ENCODE measurements around the gene BEAN1. TPM values are rescaled to one million over a fixed set of nuclear protein-coding genes. Genes with fewer than 3 reads are reported as not detected.
A peak's percentile ranks its signal among the peaks of the same experiment; 100 is the strongest.
"Not testable (repeated sequence)": the region's sequence is repeated elsewhere in the genome, so short reads cannot be mapped to it uniquely, and the experiment has no call there.

BEAN1 gene
- total RNA-seq, 1 donor from 2014 or later, result 3.8 TPM

- DNase-seq (ENCODE audit: low read depth), result no peak
Observed at GRCh38 chr16:66486199-66486772, 59.2 kb downstream of the BEAN1 start.

DNA sequence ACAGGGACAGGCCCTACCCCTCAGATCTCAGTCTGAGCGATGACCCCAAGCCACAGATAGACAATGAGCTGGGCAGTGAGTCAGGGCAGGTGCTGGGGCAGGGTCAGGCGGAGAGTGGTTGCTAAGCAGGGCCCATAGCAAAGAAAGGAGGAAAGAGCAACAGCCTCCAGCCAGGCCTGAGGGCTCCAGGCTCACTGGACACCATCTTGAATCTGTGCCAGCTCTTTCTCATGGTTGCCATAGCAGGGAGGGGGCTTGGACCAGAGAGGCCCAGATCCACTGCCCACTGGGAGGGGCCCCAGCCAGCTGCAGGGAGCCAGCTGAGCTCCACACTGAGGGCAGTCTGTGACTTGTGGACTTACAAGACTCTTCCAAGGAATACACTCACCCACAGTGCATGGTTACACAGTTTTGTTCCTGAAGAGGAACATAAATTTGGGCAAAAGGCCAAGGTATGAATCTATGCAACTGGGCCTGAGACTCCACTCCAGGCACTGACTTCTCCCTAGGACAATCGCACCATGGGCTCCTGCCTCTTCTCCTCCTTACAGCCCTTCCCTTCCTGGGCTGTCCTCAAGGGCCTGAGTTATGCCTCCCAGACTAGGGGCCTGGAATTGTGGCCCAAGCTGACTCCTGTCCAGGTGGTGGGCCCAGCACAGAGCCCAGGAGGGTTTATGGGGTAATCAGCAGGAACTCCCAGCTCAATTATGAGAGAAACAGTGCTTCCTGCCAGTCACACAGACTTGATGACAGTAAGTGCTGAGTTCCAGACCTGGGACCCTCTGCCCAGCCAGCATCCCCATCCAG lies 59.9 kb downstream of the BEAN1 start:
- peak; percentile 87 for DNase-seq (ENCODE audit: low read depth)

- no peak for DNase-seq (ENCODE audit: low read depth)
Observed at GRCh38 chr16:66487580-66488275, 60.6 kb downstream of the BEAN1 start.

- no peak for DNase-seq (ENCODE audit: low read depth)
Observed at GRCh38 chr16:66488505-66488904, 61.4 kb downstream of the BEAN1 start.

- no peak for DNase-seq (ENCODE audit: low read depth)
Observed at GRCh38 chr16:66489385-66489784, 62.3 kb downstream of the BEAN1 start.

DNA sequence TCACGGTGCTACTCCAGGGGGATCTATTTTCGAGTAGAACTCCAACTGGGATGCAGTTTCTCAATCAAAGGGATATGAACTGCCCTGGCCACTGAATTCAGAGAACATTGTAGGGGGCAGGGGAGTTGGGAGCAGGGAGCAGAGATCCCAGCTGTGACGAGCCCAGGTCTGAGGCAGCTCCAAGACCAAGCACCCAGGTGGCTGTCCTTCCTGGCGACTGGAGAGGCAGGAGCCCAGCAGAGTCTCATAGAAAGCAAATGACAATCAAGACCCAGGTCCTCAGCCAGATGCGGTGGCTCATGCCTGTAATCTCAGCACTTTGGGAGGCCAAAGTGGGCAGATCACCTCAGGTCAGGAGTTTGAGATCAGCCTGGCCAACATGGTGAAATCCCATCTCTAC lies 62.7 kb downstream of the BEAN1 start:
- DNase-seq (ENCODE audit: low read depth), result no peak

DNA sequence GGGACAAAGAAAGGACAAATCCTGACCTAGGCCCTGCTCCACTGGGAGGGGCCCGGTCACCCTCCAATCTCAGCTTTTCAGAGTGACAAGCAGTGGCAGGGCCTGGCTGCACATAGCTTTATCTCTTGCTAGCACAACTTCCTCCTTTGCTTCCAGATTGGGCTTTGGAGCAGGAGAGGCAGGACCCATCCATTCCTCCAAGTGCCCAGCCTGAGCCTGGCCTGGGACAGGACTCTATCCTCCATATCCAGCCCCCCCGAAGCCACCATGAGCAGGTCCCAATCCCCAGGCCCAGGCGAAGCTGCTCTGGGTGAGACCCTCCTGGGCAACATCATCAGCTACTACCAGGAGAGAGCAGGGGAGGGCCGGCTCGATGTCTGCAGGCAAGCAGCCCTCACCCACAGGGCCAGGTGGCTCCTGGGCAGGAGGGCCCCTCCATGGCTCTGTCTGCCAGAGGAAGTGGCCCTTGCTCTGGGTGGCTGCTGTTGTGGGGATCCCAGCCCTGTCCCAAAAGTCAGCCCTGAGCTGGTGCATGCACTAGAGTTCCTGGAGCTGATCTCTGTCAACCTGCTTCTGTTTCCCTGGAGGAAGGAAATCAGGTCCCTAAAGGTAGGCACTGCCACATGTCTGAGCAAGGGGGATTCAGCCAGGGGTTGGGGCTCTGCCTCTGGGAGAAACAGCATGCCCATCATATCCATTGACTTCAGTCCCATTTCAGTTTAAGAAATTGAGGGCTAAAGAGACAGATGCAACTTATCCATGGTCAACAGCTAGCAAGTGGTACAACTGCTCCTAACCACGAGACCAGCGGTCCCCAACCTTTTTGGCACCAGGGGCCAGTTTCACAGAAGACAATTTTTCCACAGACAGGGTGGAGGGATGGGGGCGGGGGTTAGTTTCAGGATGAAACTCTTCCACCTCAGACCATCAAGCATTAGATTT lies 64.0 kb downstream of the BEAN1 start:
- DNase-seq (ENCODE audit: low read depth), result no peak

GRCh38 chr16:66491716-66492064 lies 64.6 kb downstream of the BEAN1 start:
- no peak for DNase-seq (ENCODE audit: low read depth)

GRCh38 chr16:66493490-66494401 lies 66.7 kb downstream of the BEAN1 start:
- no peak for DNase-seq (ENCODE audit: low read depth)

DNA sequence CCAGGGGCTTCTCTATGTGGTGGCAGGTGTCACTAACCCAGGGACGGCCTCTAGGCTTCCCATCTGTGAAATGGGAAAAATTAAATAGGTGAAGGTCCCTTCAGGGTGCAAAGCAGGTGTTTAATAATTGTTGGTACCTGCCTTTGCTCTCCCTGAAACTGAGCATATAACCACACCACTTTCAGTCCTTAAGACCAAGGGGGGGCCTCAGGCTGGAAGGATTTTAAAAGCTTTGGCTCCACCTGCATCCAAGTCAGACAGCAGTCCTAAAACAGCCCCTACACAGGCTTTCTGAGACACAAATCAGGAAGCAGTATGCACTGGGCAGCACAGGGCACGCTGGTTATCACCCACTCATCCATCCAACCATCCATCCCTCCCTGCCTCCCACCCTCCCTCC lies 67.8 kb downstream of the BEAN1 start:
- DNase-seq (ENCODE audit: low read depth), result no peak

- DNase-seq (ENCODE audit: low read depth), result no peak
Observed at GRCh38 chr16:66495440-66495839, 68.3 kb downstream of the BEAN1 start.

- DNase-seq (ENCODE audit: low read depth), result not testable (repeated sequence)
Observed at GRCh38 chr16:66496226-66496625, 69.1 kb downstream of the BEAN1 start.

DNA sequence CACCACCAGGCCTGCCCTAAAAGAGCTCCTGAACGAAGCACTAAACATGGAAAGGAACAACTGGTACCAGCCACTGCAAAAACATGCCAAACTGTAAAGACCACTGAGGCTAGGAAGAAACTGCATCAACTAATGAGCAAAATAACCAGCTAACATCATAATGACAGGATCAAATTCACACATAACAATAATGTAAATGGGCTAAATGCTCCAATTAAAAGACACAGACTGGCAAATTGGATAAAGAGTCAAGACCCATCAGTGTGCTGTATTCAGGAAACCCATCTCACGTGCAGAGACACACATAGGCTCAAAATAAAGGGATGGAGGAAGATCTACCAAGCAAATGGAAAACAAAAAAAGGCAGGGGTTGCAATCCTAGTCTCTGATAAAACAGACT lies 70.8 kb downstream of the BEAN1 start:
- DNase-seq (ENCODE audit: low read depth), result not testable (repeated sequence)

- DNase-seq (ENCODE audit: low read depth), result not testable (repeated sequence)
Observed at GRCh38 chr16:66501563-66501962, 74.5 kb downstream of the BEAN1 start.

- DNase-seq (ENCODE audit: low read depth), result peak; percentile 81
Observed at GRCh38 chr16:66502020-66502913, 75.2 kb downstream of the BEAN1 start.

DNA sequence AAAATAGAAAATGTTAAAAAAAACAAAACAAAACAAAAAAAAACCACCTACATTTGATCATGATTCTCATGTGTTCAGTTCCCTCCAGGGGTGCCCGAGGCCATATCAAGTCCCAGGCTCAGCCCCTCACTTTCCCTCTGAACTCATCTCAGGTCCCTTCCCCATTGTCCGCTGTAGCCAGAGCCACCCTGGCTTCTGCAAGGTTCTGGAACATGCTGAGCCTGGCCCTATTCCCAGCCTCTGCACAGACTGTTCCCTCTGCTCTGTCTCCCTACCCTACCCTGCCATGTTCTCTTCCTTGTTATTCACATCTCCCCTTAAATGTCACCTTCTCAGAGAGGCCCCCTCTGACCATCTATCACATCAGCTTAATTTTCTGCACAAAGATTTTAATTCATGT lies 75.9 kb downstream of the BEAN1 start:
- DNase-seq (ENCODE audit: low read depth), result no peak

GRCh38 chr16:66503612-66504011 lies 76.5 kb downstream of the BEAN1 start:
- DNase-seq (ENCODE audit: low read depth), result no peak

GRCh38 chr16:66507731-66508239 lies 80.7 kb downstream of the BEAN1 start:
- no peak for DNase-seq (ENCODE audit: low read depth)

GRCh38 chr16:66508248-66508913 lies 81.3 kb downstream of the BEAN1 start:
- peak; percentile 99 for DNase-seq (ENCODE audit: low read depth)

Measured in renal cortical epithelial cell (primary cell).